ENCODE data around the gene CPNE7.

- TF ChIP-seq EZH2 (IDR thresholded peaks at IDR 0.05), result no peak
- TF ChIP-seq, protein P1, sequence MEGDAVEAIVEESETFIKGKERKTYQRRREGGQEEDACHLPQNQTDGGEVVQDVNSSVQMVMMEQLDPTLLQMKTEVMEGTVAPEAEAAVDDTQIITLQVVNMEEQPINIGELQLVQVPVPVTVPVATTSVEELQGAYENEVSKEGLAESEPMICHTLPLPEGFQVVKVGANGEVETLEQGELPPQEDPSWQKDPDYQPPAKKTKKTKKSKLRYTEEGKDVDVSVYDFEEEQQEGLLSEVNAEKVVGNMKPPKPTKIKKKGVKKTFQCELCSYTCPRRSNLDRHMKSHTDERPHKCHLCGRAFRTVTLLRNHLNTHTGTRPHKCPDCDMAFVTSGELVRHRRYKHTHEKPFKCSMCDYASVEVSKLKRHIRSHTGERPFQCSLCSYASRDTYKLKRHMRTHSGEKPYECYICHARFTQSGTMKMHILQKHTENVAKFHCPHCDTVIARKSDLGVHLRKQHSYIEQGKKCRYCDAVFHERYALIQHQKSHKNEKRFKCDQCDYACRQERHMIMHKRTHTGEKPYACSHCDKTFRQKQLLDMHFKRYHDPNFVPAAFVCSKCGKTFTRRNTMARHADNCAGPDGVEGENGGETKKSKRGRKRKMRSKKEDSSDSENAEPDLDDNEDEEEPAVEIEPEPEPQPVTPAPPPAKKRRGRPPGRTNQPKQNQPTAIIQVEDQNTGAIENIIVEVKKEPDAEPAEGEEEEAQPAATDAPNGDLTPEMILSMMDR (IDR thresholded peaks at IDR 0.05), result no peak
These were observed 26.9 kb downstream of the CPNE7 start for GRCh38 chr16:89602273-89602951.
